Hematopoietic multipotent progenitor cell (in vitro differentiated cells): ENCODE data around the gene CCSAP. TPM values are rescaled to one million over a fixed set of nuclear protein-coding genes. Genes with fewer than 3 reads are reported as not detected.
"Not testable (repeated sequence)": the region's sequence is repeated elsewhere in the genome, so short reads cannot be mapped to it uniquely, and the experiment has no call there.

ENCODE experiments used
- DNase-seq, 3 donors: peaks; one replicate each; pipeline ENCODE4 v3.0.0-alpha.2; 2011 to 2015; ENCODE audit warnings: low read depth in 2 of 3, low spot score in 2 of 3
- total RNA-seq: library from RNA; depleted of rRNA; stranded (reverse); fragments of >200 nt; gene quantifications from one replicate; pipeline ENCODE4 v1.2.3, GENCODE V29; 2012

CCSAP gene
- total RNA-seq, 1 donor = 3.0 TPM

- DNase-seq = no peak
Observed at GRCh38 chr1:229293528-229294204, 49.2 kb downstream of the CCSAP start.

- DNase-seq = not testable (repeated sequence)
Observed at GRCh38 chr1:229291686-229292085, 51.2 kb downstream of the CCSAP start.

DNA sequence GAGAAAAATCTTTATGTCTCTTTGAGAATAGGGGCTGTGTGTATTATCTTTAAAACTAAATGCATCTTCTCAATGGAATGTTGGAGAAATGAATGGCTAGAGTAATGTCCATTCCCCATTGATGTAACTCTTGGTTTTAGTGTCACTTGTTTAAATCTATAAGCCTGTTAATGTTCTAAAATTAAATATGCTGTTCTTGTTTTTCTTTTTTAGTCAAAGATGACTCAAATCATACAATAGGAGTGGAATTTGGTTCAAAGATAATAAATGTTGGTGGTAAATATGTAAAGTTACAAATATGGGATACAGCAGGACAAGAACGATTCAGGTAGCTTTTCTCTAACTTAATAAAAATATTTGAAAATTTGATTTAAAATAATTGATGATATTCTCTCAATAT, 54.3 kb downstream of the CCSAP start:
- no peak for DNase-seq

GRCh38 chr1:229287267-229287666, 55.6 kb downstream of the CCSAP start:
- DNase-seq = no peak

DNA sequence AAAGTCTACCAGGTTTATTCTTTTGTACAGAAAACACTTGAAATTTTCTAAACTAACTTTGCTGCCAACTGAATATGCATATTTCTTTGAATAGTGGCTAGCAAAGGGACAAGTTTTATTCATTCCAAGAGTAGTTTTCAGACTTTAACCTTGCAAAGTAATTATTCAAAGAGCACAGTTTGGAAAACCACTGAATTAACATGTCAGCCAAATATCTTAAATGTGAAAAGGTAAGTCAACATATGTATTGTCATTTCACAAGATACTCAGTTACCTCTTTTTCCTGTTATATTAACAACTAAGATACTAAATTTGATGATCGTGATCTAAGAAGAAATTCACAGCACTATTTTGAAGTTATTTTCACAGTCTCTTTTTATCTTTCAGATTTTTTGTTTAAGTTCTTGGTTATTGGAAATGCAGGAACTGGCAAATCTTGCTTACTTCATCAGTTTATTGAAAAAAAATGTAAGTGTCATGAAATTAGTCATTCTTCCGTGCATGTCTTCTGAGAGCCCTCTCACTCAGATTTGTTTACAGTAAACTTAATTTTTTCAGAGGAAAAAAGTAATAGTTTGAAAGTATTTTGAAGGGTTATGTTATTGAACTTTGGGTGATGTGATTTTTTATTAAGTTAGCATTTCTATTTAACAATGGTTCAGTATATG, 56.6 kb downstream of the CCSAP start:
- no peak for DNase-seq

DNA sequence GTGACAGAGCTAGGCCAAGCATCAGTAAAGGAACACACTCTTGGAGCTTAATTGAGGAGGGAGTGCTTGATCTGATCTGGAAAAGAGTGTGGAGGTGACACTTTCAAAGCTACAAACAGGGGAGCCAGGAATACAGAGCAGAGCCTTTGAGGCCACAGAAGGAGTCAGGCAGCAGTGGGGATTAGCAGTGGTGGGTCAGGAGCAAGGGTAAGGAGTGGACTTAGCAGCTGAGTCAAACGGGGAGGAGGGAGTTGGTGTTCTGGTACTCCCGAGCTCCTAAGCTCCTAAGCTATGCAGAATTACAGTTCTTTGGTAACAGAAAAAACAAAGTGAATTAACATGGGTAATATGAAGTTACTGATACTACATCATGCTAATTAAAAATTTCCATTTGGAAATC, 57.4 kb downstream of the CCSAP start:
- DNase-seq = no peak

- DNase-seq = no peak
Observed at GRCh38 chr1:229284887-229285286, 58.0 kb downstream of the CCSAP start.

DNA sequence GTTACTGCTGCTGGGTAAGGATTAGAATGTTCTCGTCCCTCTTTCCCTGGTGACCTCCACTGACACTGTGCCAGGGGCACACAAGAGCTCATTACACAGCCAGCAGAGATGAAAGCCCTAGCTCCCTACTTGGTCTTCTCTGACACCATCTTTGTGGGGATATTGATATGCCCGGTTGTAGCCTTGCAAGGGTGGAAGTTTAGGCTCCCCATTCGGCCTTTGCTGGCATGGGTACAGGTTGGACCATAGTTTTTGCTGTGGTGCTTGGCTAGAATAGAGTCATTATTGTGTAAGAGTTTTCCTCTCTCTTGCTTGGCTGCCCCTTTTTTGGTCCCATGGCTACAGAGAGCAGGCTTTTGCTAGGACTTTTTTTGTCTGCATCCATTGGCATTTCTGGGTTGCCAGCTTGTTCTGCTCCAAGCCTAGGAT, 59.6 kb downstream of the CCSAP start:
- DNase-seq = no peak

GRCh38 chr1:229282295-229282823, 60.5 kb downstream of the CCSAP start:
- no peak for DNase-seq

- DNase-seq = no peak
Observed at GRCh38 chr1:229281339-229281926, 61.4 kb downstream of the CCSAP start.

- no peak for DNase-seq
Observed at GRCh38 chr1:229280921-229281320, 61.9 kb downstream of the CCSAP start.

DNA sequence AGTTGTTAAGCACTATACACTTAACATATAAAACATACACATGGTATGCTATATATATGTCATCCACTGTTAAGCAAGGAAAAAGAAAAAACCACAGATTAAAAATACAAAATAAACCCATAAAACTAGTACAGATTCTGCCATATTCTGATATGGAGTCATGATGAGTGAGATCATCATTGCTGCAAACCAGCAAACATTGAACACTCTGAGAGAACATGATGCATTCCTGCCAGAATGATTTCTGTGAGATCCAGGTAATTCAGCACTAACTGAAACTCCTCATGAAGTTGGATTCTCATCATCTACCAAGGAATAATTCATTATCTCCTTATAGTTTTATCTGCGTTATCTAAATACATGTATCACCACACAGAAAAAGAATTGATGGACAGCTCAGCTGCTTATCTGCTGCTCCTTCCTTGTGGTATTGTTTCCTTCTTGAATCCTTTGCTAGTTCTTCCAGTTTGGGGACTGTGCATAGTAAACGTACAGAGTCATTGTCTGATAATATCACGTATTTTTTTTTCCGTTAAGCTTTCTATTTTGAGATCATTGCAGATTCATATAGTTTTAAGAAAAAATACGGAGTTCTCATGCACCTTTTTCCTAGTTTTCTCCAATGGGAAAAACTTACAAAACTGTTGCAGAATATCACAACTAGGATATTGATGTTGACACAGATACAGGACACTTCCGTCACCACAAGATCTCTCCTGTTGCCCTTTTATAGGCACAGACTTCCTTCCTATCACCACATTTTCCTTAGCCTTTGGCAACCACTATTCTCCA, 62.6 kb downstream of the CCSAP start:
- DNase-seq = peak in 1 of 3 donors; percentile 56

GRCh38 chr1:229279242-229279641, 63.6 kb downstream of the CCSAP start:
- no peak for DNase-seq

DNA sequence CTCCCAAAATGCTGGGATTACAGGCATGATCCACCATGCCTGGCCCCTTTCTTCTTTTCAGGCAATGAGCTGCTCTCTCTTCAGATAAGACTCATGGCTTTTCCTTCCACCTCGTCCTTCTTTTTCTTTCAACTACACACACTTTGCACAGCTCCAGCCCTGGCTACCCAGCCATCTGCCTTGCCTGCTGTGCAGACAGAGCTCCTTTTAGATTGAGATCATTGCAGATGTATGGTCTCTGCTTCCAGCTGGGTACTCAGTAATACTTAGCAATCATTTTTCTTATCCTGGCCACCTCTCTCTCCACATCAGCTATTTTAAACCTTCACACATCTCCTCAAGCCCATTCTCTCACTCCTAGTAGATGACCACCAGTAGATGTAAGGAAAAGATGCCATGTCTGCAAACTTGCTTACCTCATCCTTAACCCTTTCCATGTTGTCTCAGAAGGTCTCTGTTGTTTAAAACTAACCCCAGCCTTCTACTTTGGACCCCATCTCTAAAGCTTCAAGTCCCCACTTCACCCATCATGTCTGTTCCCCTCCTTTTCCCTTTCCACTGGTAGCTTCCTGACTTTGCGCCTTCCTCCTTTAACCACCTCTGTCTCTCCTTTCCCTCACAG, 64.6 kb downstream of the CCSAP start:
- no peak for DNase-seq

DNA sequence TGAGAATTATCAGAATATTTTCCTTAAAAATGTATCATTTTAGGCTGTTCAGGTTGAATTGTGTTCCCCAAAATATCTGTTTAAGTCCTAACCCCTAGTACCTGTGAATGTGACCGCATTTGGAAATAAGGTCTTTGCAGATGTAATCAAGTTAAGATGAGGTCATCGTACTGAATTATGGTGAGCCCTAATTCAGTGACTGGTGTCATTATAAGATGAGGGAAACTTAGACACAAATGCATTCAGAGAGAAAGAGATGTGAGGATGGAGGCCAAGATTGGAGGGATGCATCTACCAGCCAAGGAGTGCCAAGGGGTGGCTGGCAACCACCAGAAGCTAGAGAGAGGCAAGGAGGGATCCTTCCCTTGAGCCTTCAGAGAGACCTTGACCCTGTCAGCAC, 67.8 kb downstream of the CCSAP start:
- DNase-seq = no peak

DNA sequence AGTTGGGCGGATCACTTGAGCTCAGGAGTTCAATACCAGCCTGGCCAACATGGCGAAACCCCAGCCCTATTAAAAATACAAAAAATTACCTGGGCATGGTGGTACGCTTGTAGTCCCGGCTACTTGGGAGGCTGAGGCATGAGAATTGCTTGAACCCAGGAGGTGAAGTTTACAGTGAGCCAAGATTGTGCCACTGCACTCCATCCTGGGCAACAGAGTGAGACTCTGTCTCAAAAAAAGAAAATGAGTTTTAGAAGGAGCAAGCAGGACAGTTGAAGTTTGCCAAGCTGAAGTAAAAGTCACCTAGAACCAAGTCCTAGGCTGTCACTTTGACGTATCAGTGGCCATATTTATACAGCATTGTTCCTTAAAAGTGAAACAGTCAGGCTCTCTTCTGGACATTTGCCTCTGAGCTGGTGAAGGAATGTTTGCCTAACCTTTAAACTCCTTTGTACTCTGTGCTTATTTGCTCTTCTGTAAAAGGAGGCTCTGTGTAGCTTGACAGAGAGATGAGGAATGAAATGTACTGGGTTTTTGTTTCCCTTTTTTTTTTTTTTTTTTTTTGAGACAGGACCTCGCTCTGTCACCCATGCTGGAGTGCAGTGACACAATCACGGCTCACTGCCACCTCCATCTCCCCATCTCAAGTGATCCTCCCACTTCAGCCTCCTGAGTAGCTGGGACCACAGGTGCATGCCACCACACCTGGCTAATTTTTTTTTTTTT, 69.2 kb downstream of the CCSAP start:
- no peak for DNase-seq

GRCh38 chr1:229272164-229273158, 70.4 kb downstream of the CCSAP start:
- DNase-seq = no peak

DNA sequence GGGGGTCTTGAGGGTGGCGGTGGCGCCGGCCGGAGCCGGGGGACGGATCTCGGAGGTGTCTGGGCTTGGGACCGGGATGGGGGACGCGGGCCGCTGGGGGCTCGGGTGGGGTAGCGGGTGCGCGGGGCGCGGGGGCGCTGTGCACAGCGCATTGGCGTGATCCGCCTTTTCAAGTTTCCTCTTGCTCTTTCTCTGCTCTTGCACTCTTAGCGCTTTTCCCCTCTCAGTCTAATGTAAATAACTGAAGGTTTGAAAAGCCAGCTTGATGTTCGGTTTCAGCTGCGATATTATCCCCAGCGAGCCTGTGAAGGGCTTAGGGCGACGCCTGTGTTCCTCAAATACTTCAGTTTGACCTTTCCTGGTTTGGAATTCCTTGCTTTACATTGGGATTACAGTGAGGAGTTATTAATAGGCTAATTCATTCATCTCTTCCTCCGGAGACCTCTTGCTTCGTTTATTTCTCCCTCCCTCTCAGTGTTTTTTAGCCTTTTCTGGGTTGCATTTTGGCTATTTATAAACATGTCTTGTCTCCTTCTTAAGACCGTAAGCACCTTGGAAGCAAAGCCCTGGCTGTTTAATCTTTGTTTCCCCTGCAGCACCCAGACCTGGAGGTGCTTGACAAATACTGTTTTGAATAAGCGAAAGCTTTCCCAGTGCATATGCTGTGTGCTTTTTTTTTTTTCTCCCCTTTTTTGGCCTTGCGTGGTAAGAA, 71.2 kb downstream of the CCSAP start:
- DNase-seq = peak; percentile 13 to 63 (median 57)
